GM12865 (cell line): ENCODE data around the gene SH2D3A.

Experiments
- DNase-seq: peaks from one replicate; pipeline ENCODE4 v3.0.0; 2010; ENCODE audit warnings: low read depth
- H3K4me3 ChIP-seq: 2 replicates; pipeline ENCODE4 v1.5.1; 2011; ENCODE audit warnings: mild to moderate bottlenecking, low read depth, low read length, control low read depth
- CTCF ChIP-seq: IDR thresholded peaks from 2 replicates; pipeline ENCODE4 v1.5.1; 2011; ENCODE audit warnings: low read length, control low read depth, low read depth, inconsistent platforms; ENCODE audit not compliant: insufficient read depth; ENCODE audit errors: missing control alignments

Gene SH2D3A

GRCh38 chr19:6730153-6730804 lies 37.0 kb downstream of the SH2D3A start:
- no peak for TF ChIP-seq CTCF
- no peak overlapping the region for H3K4me3 ChIP-seq
- peak; percentile 60 for DNase-seq

DNA sequence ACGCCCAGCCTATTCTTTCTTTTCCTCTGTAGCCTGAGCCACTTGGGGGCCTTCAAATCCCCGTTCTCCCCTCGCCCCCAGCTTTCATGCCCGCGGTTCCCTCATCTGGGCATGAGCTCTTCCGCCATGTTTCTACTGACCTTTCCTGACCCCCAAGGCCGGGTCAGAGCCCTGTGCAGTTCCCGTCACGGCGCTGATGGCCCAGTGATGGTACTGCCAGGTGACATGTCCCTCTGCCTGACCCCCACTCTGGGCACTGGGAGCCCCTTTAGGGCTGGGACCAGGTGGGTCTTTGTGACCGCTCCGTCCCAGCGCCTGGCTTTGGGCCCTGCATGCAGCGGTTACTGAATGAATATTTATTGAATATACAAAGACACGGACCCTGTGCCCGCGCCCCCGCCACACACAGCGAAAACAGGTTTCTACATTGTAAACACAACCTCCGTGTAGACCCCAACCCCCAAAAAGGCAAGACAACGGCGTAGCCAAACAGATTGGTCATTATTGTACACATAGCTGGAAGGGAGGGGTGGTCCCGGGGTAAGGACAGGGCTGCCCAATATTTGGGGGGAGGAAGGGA lies 37.6 kb downstream of the SH2D3A start:
- no peak overlapping the region for H3K4me3 ChIP-seq
- DNase-seq, result no peak
- TF ChIP-seq CTCF, result no peak

DNA sequence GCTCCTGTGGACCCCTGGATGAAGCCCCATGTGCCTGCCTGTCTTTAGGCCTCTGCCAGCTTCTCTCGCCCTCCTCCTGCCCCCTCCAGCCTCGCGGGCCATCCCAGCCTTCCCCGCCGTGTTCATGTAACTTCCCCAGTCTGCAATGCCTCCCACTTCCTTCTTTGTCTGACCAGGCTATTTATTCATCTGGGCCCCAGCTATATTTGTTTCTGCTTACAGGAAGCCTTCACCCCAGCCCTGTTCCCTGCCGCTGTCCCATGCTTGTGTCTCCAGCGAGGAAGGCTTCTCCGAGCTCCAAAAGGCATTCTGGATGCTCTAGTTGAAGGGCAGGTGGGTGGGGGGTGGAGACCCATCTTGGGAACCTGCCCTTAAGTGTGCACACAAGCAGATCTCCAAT lies 38.9 kb downstream of the SH2D3A start:
- peak; percentile 51 for DNase-seq
- H3K4me3 ChIP-seq, result no peak overlapping the region
- TF ChIP-seq CTCF, result no peak

- no peak overlapping the region for H3K4me3 ChIP-seq
- DNase-seq, result no peak
- TF ChIP-seq CTCF, result no peak
These were observed 41.6 kb downstream of the SH2D3A start for GRCh38 chr19:6725513-6726231.

GRCh38 chr19:6724631-6725492 lies 42.4 kb downstream of the SH2D3A start:
- no peak overlapping the region for H3K4me3 ChIP-seq
- DNase-seq, result no peak

More at GRCh38 chr19:6724631-6725492, 42.4 kb downstream of the SH2D3A start:
- TF ChIP-seq CTCF, result no peak
